NB4 (cell line): ENCODE measurements around the gene ABHD1.

Source experiments
- CTCF ChIP-seq: IDR thresholded peaks from one replicate; pipeline ENCODE4 v1.5.1; 2012; ENCODE audit warnings: low read depth, low read length
- MAX ChIP-seq: IDR thresholded peaks from 2 replicates; pipeline ENCODE4 v1.6.1; 2011; ENCODE audit warnings: low read depth, low read length
- MYC ChIP-seq: IDR thresholded peaks from 2 replicates; pipeline ENCODE4 v1.6.1; 2011; ENCODE audit warnings: low read depth, low read length
- POLR2A ChIP-seq: IDR thresholded peaks from 2 replicates; pipeline ENCODE4 v1.6.1; 2011; ENCODE audit warnings: mild to moderate bottlenecking; ENCODE audit not compliant: insufficient read length; ENCODE audit errors: extremely low read depth

GRCh38 chr2:27171351-27171848 is 47.8 kb downstream of the ABHD1 start:
- TF ChIP-seq CTCF (no peak), POLR2A (no peak), MAX (no peak), MYC (no peak)
